Measurements from ENCODE around the gene RAB37. TPM values are rescaled to one million over a fixed set of nuclear protein-coding genes. Genes with fewer than 3 reads are reported as not detected.

The RAB37 gene
- total RNA-seq, 1 experiment from 2014 or later: not detected

GRCh38 chr17:74728033-74728701 is 8.9 kb upstream of the RAB37 start:
- DNase-seq (ENCODE audit: low spot score): no peak

DNA sequence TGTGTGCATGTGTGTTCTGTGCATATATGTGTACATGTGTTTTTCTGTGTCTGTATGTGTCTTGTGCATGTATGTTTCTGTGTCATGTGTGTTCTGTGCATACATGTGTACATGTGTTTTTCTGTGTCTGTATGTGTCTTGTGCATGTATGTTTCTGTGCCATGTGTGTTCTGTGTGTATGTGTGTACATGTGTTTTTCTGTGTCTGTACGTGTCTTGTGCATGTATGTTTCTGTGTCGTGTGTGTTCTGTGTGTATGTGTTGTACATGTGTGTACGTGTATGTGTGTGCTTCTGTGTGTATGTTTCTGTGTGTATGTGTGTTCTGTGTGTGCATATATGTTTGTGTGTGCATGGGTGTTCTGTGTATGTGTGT is 8.4 kb upstream of the RAB37 start:
- DNase-seq (ENCODE audit: low spot score): no peak

DNA sequence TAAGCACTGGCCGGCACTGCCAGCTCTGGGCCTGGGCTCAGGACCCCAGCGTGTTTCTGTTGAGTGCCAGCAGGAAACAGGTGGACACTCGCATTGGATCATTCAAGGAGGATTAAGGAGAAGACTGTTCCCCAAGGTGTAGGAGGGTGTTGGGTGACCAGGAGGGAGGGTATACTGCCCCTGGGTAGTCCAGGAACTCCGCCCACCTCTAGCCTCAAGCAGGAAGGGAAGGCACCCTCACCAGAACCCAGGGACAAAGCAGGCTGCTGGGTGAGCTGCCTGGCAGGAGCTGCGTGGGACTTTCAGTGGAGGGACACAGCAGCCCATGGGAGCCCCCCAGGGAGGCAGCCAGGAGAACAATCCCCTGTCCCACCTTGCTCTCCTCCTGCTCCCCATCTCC is 7.7 kb upstream of the RAB37 start:
- no peak for DNase-seq (ENCODE audit: low spot score)

GRCh38 chr17:74729866-74730265 is 7.2 kb upstream of the RAB37 start:
- DNase-seq (ENCODE audit: low spot score): no peak

GRCh38 chr17:74730491-74731346 is 6.3 kb upstream of the RAB37 start:
- DNase-seq (ENCODE audit: low spot score): no peak

DNA sequence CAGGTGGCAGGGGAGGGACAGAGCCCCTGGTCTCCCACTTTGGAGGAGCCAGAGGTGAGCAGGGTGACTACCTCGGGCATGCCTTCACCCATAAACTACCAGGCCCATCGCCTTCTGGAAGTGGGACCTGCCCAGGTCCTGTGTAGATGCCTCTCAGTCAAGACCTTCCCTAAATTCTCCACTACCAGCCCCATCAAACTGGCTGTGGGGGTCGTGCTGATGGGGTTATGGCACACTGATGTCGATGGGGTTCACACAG is 5.8 kb upstream of the RAB37 start:
- DNase-seq (ENCODE audit: low spot score): no peak

DNA sequence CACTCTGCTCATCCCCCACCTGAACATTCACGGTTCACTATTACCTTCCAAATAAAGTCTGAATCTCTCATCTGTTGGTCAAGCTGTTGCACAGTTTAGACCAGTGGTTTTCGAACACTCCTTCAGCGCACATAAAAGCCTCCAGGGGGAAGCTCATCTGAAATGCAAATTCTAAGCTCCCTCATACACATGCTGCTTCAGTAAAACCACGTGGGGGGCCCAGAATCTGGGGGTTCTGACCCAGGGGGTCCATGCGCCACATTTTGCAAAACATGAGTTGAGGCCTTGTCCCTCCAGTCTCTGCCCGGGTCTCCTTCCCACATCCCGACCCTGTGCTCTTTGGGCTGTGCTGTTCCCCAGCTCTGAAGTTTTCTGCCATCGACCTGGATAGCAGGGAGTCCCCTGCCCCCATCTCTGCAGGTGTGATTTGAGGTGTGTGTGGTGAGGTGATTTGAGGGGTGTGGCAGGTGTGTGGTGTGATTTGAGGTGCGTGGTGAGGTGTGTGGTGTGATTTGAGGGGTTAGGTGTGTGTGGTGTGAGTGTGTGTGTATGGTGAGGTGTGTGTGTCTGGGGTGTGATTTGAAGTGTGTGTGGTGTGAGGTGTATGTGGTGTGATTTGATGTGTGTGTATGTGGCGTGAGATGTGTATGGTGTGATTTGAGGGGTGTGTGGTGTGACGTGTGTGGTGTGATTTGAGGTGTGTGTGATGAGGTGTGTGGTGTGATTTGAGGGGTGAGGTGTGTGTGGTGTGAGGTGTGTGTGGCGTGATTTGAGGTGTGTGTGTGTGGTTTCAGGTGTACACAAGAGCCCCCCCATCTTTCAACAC is 4.8 kb upstream of the RAB37 start:
- DNase-seq (ENCODE audit: low spot score): no peak

DNA sequence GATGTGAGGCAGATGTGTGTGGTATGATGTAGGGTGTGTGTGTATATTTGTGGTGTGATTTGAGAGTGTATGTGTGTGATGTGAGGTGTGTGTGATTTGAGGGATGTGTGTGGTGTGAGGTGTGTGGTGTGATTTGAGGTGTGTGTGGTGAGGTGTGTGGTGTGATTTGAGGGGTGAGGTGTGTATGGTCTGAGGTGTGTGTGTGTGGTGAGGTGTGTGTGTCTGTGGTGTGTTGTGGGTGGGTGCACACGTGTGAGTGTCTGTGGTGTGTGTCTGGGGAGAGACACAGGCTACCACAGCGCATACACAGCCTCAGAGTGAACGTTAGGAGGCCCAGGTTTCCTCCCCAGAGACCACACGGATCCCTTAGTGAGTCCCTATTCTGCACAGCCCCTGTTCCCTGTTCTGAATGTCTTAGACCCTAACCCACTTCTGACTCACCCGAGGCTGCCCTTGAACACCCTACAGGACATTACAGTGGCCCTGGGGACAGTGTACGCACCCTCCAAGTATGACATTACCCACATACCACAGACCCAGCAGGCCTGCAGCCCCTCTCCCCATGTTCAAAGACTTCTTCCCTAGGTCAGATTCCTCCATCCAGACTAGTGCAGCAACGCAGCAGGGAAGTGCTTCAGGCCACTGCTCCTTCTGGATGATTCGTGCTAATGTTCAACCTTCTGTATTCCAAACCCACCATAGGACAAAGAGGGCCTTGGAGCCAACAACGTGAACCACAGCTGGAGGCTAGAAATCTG is 3.5 kb upstream of the RAB37 start:
- DNase-seq (ENCODE audit: low spot score): no peak

GRCh38 chr17:74734256-74734655 is 2.8 kb upstream of the RAB37 start:
- DNase-seq (ENCODE audit: low spot score): no peak

DNA sequence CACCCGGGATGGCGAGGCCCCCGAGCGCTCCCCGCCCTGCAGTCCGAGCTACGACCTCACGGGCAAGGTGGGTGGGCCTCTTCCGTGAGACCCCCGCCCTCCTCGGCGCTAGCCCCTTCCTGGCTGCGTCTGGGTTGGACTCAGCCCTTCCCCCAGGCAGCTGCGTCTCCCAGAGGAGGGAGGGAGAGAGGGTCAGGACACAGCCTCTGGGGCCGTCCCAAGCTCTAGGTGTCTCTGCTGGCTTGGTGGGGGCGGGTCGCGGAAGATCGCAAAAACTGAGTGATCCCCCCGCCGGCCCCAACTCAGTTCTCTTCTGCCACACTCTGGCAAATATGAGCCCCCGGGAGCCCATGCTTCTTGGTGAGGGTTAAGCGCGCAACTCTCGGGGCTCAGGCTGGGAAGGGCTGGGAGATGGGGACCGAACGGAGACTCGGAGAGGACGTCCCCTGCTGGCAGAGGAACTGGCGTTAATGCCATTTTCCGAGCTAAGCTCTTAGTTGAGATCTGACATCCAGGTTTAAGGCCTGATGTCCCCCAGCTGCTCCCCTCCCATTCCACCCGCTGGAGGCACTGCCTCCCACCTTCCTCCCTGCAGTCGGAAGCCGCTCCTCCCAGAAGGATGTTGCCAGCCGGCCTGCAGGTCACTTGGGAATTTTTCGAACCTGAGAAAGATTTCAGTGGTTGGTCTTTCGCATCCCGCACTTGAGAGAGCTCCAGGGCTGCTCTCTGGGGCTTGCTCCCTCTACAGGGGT is 419 bp downstream of the RAB37 start:
- no peak for DNase-seq (ENCODE audit: low spot score)

DNA sequence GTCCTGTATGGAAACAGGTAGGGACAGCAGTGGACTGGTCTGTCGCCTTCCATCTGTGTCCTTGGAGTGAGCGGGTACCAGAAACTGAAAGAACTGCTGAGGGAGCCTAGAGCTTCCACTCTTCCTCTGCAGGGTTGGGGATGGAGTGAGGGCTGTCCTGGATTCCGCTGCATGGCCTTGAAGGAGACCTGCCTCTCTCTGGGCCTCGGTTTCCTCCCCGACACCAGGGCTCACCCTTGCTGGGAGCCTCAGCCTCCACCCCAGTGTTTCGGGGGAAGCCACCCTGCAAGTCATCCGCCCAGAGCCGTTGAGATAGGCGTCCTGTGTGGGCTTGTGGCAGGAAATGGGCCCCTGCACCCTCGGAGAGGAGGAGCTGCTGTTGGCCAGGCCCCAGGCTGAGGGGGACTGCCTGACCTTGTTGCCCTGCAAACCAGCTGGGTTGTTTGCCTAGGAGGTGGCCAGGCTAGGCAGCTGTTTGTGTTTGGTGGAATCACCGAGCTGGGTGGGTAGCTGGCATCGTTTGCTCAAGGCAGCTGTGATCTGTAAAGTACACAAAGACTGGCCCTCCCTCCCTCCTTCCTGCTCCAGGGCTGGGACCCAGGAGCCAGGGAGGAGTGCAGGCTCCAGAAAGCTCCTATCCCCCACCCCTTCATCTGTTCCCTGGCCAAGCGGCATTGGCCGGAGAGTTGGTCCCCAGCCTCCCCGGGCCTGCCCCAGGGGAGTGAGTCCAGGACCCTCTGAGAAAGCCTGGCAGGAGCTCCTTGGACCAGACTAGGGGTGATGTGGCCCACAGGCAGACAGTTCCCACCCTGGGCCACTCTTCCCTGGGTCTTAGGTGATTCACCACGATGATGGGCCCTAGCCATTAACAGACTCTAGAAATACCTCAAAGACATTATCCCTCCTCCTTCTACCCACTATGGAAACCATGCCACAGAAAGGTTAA is 1.3 kb downstream of the RAB37 start:
- no peak for DNase-seq (ENCODE audit: low spot score)

GRCh38 chr17:74739227-74739831 is 2.3 kb downstream of the RAB37 start:
- no peak for DNase-seq (ENCODE audit: low spot score)

DNA sequence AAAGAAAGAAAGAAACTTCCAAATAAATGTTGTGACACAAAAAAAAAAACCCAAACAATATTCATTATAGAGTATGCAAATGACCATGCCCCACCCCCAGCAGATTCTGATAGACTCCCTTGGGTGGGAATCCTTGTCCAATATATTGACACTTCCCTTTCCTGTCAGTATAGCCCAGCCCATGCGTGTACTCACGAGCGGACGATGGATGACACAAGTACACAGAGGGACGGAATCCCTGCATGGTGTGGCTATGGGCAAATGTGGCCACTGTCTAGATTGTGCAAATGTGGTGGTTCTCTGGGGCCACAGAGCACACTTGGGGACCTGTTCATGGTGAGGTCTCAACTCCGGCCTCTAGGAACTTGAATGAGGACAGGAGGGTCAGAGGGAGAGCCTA is 3.1 kb downstream of the RAB37 start:
- no peak for DNase-seq (ENCODE audit: low spot score)

- no peak for DNase-seq (ENCODE audit: low spot score)
These were observed 3.8 kb downstream of the RAB37 start for GRCh38 chr17:74740641-74741387.

GRCh38 chr17:74742153-74742515 is 5.1 kb downstream of the RAB37 start:
- peak; percentile 50 for DNase-seq (ENCODE audit: low spot score)

DNA sequence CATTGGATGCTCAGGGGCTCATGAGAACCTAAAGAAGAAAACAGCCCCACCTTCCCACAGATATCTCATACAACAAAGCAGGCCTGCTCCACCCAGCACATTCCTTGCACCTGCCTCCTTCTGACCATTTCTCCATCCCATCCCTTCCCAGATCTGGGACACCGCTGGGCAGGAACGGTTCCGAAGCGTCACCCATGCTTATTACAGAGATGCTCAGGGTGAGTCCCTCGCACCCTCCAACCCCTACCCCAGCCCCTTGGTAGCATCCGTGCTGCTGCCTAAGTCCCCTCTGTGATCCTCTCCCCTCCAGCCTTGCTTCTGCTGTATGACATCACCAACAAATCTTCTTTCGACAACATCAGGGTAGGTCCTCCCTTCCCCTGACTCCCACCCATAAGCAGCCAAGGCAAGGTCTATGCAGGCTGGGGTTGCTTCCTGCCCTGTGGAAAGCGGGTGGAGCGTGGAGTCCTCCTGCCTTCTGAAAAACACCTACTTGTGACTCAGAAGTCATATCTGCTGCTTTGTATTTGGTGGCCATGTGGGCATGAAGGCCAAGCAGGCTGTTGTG is 6.0 kb downstream of the RAB37 start:
- DNase-seq (ENCODE audit: low spot score): no peak

DNA sequence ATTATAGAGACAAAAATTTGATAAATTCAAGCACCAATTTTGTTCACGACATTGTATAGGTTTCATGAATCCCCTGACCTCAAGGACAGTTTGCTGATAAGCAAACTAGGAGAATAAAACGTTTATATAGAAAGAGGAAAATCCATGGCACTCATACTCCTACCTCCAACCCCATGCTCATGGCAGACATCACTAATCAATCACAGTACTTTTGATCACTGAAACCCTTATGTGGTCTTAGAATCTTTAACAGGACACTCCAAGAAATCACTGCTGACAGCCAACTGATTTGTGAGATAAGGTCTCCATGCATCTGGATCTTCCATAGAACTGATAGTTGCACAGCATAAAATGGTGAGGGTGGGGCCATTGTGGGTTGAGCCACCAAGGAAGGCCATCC is 6.7 kb downstream of the RAB37 start:
- no peak for DNase-seq (ENCODE audit: low spot score)

GRCh38 chr17:74744349-74744713 is 7.3 kb downstream of the RAB37 start:
- no peak for DNase-seq (ENCODE audit: low spot score)

Data from H4 (cell line).